DMS53 (cell line): ENCODE measurements around the gene SMOC2.
A peak's percentile ranks its signal among the peaks of the same experiment; 100 is the strongest.

ENCODE experiments used
- DNase-seq: peaks from one replicate; lab custom pipeline; 2025; lab: John Stamatoyannopoulos, UW

SMOC2 gene

DNA sequence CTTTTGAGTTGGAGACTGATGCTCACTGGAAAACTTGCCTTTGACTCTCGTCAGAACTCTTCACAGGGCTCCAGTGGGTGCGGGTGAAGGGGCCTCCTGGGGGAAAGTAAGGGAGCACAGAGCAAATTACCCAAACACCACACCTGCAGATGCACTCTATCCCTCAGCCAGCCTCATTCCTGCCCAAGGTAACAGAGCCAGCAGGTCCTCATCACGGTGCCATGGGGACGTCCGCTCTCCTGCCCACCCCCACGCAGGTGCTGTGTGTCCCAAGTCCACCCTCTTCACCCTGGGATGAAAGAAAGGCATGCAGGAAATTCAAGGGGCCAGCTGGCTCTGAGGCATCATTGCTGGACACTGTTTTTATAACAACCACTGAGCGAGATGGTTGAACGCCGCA, 269.0 kb downstream of the SMOC2 start:
- DNase-seq: no peak

DNA sequence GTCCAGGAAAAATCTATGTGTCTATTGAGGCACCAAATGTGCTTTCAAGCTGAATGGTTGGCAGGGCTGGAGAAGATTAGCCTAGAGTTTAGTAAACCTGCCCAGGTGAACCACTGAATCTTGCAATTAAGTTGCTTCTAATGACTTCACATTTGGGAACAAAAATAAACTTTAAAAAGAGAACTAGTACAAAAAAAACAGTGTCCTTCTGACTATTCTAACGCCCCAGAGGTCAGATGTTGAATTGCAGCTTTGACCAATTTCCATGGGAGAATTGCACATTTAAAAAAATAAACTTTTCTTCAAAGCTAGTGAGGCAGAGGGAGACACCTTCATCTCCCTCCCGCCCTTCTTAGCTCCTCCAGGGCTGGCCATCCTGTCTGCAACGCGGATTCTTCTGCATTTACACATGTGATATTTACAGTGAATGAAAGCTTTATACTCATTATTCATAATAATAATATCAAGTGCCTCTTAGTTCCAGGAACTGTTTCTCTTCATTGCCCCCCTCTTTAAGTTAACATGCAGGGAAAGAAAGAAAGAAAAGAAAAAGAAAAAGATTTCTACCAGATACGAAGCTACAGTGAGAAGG, 270.2 kb downstream of the SMOC2 start:
- peak; percentile 47 for DNase-seq

DNA sequence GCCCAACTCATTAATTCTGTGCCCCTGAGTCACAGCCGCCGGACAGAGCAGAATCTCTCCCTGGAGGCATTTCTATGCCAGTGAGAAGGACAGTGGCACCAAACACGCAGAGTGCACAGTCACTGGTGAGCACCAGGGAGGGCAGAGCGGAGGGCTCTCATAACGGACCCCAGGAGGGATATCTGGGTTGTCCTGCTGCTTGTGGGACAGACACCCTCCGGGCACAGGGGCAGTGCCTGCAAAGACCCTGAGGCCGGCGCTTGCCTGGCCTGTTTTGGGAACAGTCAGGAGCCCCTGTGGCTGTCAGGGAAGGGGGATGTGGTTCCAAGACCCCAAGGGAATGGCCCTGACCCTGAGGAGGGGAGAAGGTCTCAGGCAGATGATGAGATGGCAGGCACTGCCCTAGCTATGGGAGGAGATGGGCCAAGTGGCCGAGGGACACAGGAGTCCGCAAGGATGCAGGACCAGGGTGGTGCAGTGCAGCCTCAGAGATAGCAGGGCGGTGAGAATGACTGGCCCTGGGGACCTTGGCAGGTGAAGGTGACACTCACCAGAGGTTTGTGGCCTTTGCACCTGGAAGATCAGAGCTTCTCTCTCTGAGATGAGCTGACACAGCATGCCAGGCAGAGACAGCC, 270.8 kb downstream of the SMOC2 start:
- no peak for DNase-seq

DNA sequence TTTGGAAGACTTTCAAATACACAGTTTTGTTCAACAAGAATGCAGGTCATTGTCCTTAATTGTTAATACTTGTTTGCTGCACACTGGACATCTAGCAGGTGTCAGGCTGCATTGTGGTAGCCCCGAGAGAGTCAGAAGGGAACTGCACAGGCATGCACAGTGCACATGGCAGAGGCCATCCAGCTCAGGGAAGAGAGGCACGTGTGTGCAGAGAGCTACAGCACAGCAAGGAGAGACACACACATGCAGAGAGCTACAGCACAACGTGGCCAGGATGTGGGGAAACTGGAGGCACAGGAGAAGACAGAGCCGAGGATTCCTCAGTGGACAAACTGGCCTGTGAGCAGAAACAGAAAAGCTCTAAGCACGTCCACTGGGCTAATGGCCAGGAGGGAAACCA, 272.0 kb downstream of the SMOC2 start:
- DNase-seq: peak; percentile 17

DNA sequence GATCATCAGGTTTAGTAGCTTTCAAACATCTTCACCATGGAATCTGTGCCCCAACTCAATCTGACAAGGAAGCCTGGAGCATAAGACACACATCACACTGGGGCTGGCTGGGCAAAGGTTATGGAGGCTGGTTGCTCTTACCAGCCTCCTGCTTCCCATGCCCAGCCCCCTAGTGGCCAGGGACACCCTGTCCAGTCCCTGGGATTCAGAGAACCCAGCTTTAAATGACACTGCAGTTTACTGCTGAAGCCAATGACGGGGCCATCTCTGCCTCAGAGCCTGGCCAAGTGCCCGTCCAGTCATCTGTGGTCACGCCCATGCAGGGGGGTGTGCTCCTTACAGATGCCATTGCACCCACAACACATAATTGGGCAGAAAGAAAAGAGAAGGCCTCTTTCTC, 272.9 kb downstream of the SMOC2 start:
- peak; percentile 88 for DNase-seq

DNA sequence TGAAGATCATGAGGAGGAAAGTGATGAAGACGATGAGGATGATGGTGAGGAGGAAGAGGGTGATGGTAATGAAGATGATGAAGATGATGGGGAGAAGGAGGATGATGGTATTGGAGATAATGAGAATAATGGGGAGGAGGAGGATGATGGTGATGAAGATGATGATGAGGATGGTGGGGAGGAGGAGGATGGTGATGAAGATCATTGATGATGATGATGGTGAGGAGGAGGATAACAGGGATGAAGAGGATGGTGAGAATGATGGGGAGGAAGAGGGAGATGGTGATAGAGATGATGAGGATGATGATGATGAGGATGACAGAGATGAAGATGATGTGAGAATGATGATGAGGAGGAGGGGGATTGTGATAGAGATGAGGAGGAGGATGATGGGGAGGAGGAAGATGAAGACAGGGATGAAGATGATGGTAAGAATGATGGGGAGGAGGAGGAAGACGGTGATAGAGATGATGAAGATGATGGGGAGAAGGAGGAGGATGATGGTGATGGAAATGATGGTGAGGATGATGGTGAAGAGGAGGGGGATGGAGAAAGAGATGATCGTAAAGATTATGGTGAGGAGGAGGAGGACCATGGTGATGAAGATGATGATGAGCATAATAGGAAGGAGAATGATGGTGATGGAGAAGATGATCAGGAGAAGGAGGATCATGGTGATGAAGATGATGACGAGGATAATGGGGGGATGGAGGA, 273.7 kb downstream of the SMOC2 start:
- DNase-seq: no peak

DNA sequence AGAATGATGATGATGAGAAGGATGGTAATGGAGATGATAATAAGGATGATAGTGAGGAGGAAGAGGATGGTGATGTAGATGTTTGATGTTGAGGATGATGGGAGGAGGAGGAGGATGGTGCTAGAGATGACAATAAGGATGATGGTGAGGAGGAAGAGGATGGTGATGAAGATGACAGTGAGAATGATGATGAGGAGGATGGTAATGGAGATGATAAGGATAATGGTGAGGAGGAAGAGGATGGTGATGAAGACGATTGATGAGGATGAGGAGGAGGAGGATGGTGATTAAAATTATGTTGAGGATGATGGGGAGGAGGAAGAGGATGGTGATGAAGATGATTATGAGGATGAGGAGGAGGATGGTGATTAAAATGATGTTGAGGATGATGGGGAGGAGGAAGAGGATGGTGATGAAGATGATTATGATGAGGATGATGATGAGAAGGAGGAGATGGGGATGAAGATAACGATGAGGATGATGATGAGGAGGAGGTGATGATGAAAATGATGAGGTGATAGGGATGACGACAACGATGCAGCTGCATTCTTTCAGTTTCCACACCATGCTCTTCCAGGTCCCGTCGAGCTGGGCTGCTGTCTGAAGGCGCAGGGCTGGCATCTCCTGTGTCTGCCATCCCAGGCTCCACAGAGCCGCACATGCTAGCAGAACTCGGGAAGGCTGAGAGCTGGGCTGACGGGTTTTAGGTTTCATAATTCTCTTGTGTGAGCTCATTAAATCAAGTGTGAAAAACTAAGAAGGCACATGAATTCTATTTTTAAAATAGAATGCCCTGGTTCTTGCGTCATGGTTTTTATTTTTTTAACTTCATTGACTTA, 274.9 kb downstream of the SMOC2 start:
- DNase-seq: peak; percentile 68

DNA sequence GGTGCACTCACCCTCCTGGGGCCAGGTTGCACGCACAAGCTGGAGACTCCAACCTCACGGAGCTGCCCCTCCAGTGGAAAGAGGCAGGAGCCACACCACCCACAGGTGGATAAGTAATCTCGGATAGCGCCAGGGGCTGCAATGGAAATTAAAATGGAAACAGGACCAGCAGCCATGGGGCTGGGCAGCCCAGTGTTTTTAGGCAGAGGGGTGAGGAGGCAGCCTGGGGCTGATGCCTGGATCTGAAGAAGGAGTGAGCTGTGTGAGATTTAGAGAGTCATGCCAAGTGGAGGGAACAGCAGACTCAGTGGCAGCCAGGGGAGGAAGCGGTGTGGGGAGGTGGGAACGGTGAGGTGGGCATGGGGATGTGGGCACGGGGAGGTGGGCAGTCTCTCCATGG, 275.6 kb downstream of the SMOC2 start:
- no peak for DNase-seq

DNA sequence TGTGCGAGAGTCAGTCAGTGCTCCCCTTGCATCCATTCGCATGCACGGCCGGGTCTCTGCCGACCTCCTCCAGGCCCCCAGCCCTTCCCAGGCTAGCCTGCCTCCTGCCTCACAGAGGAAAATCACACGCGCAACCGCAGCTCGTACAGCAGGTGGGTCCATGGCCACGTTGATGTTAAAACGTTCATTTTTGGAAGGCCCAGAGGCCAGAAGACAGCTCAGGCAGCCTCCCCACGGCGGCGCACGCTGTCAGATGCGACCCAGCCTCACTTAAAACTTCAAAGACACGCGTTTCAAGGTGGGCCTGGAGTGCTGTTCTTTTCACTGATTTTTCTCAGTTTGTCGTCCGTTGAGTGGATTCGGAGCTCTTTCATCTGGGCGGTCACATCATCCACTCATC, 276.5 kb downstream of the SMOC2 start:
- DNase-seq: no peak
